ENCODE measurements around the gene GPER1.

- TF ChIP-seq EP300 (IDR thresholded peaks at IDR 0.05) = no peak
- TF ChIP-seq POLR2A (IDR thresholded peaks at IDR 0.05) = no peak
- no peak for TF ChIP-seq CTCF (IDR thresholded peaks at IDR 0.05)
Measured at GRCh38 chr7:1066242-1066588, 21.7 kb upstream of the GPER1 start.

Data from sigmoid colon (tissue), 4 donors.